Stimulated activated CD4-positive, alpha-beta T cell treated with anti-CD3 and anti-CD28 coated beads, TNF-alpha, amount 100 ng/mL, for 1 hour (primary cell): ENCODE data around the gene CDH26.

Experiments used
- DNase-seq, 3 donors: peaks; one replicate each; pipeline ENCODE4 v3.0.0-alpha.2; 2020; ENCODE audit warnings: low read depth in 3 of 3, low spot score in 1 of 3

CDH26 gene

GRCh38 chr20:59977086-59977485 is 18.9 kb downstream of the CDH26 start:
- no peak for DNase-seq

GRCh38 chr20:59983076-59983475 is 24.9 kb downstream of the CDH26 start:
- DNase-seq: no peak

GRCh38 chr20:59984541-59984940 is 26.3 kb downstream of the CDH26 start:
- no peak for DNase-seq

GRCh38 chr20:59985164-59985563 is 26.9 kb downstream of the CDH26 start:
- DNase-seq: no peak

GRCh38 chr20:59985864-59986263 is 27.6 kb downstream of the CDH26 start:
- no peak for DNase-seq

DNA sequence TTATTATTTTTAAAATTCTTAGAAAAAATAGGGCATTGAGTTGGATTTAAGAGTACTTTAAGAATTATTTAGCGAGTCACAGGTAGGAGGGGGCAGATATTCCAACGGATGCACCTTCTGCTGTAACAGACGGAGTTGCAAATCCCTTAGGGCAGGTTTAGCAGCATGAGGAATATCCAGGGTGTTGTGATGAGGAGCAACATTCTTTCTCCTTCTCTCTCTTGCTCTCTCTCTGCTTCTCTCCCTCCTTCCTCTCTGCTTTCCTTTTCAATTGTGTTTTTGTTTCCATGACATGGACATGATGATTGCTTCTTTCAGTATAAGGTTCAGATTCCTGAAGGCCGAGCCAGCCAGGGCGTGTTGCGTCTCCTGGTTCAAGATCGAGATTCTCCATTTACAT is 28.9 kb downstream of the CDH26 start:
- no peak for DNase-seq

DNA sequence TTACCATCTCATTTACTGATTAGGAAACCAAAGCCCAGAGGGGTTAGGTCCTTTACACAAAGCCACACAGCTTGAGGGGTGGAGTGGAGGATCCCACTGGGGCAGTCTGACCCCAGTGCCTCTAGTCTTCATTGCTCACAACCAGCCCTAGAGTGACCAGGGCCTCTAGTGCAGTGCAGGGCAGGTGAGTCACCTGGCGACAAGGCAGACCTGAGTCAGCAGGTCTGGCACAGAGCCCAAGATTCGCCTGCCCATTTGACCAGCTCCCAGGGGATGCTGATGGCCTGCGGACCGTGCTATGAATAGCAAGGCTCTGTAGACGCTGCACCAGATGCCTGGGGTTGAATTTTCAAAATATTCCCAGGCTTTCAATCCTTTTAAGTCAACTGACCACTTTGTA is 29.9 kb downstream of the CDH26 start:
- DNase-seq: no peak

DNA sequence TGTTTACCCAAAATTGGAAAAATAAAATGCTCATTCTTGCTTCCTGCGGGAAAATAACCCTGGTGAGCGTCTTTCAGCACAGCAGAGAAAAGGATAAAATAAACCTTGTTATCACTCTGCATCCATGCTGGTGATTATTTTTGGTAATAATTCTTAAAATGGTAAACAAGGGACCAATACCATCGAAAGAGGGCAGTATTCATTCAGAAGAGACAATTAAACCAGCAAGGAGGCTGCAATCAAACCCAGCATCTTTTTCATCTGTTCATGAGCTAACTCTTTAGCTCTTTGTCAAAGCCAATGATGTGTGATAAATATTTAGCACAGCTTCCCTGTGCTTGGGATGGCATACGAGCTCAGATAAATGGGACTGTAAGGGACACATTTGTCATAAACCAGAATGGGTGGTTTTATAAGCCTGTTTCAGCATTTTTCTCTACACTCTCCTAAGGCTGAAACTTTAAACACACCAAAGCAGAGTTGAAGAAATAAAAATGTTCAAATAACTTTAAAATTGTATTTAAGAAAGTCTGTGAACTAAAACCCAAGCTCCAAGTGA is 34.4 kb downstream of the CDH26 start:
- DNase-seq: no peak

- no peak for DNase-seq
Measured at GRCh38 chr20:59993736-59994430, 35.7 kb downstream of the CDH26 start.

- DNase-seq: no peak
Measured at GRCh38 chr20:59994697-59995122, 36.5 kb downstream of the CDH26 start.

DNA sequence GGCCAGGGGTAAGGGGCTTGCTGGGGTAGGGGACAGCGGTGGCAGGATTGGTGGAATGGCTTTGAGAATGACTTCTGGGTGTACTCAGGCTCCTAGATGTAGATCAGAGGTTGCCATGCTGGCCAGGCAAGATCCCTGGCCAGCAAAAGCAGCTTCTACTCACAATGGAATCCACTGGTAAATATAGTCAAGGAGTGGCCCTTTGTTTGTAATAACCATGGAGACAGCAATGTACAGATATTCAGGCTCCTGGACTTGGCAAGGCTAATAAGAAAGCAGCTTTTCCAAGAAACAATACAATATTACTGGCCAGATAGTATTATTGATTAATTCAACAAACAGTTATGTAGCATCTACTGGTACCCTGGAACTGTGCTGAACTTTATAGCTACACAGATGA is 37.9 kb downstream of the CDH26 start:
- no peak for DNase-seq

GRCh38 chr20:59997896-59998295 is 39.7 kb downstream of the CDH26 start:
- no peak for DNase-seq

- DNase-seq: no peak
Measured at GRCh38 chr20:59999502-59999901, 41.3 kb downstream of the CDH26 start.

GRCh38 chr20:60000271-60001042 is 42.2 kb downstream of the CDH26 start:
- no peak for DNase-seq

- DNase-seq: no peak
Measured at GRCh38 chr20:60001108-60001507, 42.9 kb downstream of the CDH26 start.

GRCh38 chr20:60003776-60004175 is 45.6 kb downstream of the CDH26 start:
- no peak for DNase-seq

DNA sequence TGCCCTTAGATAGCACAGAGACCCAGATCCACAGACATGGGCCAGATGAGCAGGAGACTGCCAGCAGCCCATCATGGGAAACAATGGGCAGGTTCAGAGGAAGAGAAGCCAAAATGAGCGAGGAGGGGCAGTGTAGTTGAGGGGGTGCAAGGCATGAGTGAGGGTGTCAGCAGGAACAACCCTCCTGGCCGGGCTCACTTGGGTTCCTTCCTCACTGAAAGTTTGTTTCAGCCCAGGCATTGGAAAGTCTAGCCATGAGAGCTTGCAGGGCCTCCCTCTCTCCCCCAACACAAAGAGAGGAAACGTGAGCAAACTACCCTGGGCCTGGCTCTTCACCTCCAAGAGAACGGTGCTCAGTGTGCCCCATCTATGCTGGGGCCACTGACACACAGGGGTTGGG is 48.0 kb downstream of the CDH26 start:
- no peak for DNase-seq

DNA sequence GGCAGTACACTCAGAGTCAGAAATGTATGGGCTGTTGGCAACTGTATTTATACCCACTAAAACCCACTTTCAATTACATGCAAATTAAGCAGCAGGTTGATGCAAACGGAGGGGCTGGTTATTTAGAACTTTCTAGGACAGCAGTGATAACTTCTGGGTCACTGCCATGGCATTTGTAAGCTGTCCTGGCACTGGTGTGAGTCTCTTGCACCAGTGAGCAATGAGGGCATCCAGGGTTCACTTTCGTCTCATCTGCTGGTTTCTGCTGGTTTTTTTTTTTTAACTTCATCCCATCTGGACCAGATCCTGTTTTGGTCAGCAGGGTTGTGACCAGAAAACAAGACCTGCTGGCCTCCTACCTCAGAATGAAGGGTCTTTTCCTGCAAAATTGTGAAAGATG is 49.2 kb downstream of the CDH26 start:
- no peak for DNase-seq

DNA sequence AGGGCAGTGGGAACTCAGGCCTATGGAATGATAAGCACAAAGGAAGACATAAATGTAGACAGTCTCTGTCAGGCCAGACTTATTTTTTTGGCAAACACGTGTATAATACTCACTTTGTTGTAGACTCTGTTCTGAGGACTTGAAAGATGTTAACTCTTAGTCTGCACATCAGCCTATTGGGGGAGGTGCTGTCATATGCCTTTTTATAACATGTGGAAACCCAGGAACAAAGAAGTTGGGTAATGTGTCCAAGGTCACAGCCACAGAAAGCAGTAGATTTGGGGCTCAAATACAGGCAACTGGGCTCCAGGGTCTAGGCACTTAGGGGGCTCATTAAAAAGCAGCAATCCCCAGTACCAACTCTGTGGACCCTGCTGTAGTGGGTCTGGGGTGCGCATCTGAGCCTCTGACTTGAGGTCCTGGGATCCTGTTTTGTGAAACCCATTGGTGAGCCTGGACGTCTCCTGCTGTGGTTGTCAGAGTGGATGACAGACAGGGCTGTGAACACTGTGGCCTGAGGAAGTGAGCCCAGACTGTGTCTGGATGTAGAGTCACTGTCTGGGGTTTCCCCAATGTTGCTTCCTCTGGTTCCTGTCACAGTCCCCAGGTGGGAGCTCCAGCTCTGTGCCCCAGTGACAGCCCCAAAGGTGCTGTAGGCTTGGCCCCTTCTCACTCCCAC is 50.0 kb downstream of the CDH26 start:
- DNase-seq: no peak

DNA sequence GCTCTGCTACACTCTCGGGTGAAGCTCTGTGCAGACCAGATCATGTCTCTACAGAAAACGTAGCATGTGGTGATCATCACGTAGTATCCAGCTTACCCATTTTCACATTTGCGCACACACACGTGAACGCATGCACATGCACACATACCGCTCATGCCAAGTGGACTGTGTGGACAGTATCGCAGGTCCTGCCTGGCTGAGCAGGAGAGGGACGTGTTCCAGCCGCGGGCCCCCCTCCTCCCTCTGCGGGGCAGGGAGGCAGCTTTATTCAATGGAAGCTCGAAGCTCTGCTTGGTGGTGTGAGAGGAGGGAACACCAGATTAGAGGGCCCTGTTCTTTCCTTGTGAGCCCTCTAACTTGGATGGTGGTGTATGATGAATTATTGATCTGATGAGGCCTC is 51.1 kb downstream of the CDH26 start:
- no peak for DNase-seq

DNA sequence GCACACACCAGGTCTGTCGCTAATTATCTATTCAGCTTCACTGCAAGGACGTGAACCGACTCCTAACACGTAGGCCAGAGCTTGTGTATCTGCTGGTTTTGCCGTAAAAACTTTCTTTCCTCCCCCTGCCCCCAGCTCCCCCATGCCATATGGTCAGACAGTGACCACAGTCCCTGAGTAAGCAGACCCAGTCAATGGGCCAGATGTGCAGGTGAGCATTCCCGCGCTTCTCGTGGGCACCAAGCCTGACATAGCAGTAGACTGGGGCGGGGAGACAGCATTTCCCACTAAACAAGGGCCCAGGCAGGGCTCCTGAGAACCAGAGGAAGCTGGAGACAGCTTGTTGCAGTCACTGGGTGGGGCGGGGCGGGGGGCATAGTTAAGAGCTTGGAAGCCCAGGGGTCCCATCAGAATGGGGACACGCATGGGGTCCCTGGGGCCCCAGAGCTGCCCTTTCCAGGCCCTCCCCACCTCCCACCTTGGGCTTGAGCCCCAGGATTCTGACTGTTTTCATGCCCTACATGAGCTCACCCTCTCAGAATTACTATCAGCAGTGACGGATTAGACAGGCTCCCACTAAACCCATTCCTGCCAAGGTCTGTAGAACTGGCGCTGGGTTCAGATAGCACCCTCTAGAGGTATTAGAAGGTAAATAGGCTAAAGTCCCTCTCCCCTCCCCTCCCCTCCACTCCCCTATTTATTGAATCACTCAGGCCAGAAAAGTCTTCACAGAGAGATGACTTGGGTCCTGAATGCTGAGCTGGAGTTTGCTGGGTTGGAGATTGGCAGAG is 51.8 kb downstream of the CDH26 start:
- DNase-seq: no peak
